DLD1 (cell line): ENCODE results near the gene FAM72A.
"Not testable (repeated sequence)": the region's sequence is repeated elsewhere in the genome, so short reads cannot be mapped to it uniquely, and the experiment has no call there.

ENCODE experiments used
- in situ Hi-C: cut with HindIII; loops from 2 replicates; pipeline ENCODE4 v1.10.0; 2017; ENCODE audit warnings: low sequenced_read_pairs

FAM72A gene

DNA sequence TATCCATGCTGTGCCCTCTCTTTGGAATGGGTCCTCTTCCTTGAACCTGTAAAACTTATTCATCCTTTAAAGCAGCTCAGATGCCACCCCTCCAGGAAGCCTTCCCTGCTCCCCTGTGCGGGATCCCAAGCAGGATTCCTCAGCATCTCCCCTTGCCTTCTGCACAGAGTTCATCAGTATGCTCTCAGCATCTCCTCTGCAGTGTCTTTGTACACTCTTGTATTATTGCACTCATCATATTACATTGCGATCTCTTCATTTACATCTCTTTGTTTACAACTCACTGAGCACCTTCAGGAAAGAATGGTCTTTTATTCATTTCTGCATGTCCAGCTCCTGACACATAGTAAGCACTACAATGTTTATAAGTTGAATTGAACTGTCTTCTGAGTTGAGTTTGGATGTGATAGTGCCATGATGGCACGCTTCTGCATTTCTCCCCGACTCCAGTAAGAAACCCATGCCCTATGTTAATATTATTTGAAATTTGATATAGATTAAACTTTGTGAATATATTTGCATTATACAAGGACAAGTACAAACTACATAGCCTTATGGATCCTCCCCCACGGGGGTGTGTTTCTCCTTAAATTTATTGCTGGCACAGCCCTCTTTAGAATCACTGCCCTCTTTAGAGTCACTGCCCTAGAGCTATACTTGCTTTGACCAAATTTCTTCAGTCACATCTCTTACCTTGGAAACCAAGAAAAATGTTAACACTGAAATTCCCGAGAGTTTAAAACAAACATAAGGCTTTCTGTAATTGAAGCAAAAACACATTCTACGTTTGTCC is 13.2 kb upstream of the FAM72A start:
- in situ Hi-C loops, result not testable (repeated sequence)

GRCh38 chr1:206210802-206211201 is 8.2 kb upstream of the FAM72A start:
- in situ Hi-C loops, result not testable (repeated sequence)

DNA sequence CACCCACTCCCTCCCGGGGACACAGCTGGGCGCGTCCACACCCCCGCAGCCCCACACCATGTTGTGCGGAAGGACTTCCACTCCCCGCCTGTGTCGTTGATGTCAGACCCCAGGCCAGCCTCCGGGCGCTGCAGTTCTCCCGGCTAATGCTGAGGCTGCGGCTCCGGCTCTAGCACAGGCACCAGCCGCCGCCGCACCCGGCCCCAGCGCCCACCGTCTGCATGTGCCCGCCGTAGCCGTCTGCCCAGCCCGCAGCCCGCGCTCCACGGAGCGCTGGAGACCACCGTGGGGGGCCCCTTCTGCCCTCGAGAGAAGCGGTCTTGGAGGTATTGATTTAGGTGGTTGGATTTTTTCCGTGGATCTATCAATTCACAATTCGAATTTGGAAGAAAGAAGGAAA is 2.9 kb upstream of the FAM72A start:
- in situ Hi-C loops, result not testable (repeated sequence)

DNA sequence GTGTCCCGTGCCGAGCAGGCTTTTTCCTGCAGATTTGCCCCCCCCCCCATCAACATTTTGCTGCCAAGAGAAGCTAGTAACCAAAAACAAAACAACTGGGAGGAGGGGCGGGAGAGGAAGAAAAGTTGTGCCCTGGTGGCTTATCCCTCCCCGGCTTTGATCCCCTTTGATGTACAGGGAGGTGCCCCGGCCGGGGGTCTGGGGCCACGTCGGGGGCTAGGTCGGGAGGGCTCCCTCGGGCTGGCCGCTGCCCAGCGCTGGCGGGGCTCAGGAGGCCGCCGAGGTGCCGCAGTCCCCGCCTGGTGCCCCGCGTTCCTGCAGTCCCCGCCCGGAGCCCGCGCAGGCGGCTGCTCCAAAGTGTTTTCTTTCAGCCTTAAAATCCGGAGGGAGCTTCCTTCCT is 2.2 kb upstream of the FAM72A start:
- in situ Hi-C loops, result not testable (repeated sequence)

DNA sequence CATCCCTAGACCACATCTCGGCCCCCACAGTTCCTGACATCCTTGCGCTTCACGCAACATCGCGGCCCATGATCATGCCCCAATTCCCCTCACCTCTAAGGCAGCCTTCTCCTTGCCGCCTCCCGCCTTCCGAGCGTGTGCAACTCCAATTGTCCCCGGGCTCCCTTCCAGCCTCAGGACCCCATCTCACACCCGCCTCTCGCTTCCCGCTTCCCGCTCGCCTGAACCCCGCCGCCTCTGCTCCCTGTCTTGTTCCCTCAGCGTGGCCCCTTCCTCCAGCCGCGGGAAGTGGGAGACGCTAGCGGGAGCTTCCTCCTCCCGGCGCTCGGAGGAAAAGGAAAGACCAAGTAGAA is 1.5 kb upstream of the FAM72A start:
- in situ Hi-C loops, result not testable (repeated sequence)

DNA sequence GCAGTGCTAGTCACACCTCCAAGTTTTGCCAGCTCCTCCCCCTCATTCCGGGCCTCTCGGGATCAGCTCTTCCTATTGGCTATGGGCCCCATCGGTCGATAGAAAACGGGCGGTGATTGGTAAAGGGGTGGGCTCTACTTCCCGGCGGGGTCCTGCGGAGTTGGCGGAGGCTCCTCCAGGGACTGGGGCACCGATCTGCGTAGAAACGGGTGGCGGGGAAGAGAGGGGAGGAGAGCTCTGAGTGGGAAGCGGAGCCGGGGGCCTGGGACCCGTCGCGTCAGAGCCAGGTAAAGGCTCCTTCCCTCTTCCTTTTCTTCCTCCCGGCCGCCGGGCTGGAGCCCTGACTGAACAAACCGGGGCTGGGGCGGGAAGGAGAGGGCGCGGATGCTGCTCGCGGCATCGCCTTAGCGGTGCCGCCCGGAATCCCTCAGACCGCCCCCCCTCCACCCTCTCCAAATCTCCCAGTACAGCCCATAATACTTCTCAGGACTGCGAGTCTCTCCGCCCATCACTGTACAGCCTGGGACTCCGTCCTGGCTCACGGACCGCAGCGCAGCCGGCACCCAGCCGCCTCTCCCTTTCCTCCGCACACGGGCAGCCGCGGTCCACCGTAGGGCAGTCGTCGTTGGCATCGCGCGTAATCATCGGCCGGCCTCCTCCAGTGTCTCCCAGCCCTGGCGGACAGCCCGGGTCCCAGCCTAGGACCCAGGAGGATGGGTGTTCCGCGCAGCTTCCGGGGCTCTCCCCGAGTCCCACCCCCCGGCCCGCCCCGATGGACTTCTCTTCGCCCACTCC is 922 bp upstream of the FAM72A start, which contains the start of gene SRGAP2:
Gene SRGAP2 (plus strand): TSS at position 178 of the 795 bp plus-strand sequence. CDS start 2,430 bp downstream, outside the sequence.
- in situ Hi-C loops, result not testable (repeated sequence)

- in situ Hi-C loops, result not testable (repeated sequence)
These were observed 5.8 kb downstream of the FAM72A start for GRCh38 chr1:206196748-206197424.

DNA sequence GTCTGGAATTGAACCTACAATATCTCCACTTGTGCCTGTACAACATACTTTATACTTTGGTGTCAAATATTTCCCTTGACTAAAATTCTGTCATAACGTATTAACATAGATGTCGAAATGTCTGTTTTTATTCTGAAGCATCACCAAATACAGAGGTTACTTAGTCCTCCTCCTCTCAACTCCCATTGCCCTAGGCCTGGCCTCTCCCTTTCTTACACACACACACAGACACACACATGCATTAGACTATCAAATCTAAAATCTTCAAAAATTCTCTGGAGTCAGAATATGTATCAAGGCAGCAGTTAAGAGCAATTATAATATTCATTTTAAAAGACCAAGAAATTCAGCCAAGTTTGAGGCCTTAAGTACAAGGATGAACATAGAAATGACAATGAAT is 7.5 kb downstream of the FAM72A start:
- in situ Hi-C loops, result not testable (repeated sequence)

GRCh38 chr1:206186826-206187225 is 15.8 kb downstream of the FAM72A start:
- in situ Hi-C loops, result not testable (repeated sequence)

DNA sequence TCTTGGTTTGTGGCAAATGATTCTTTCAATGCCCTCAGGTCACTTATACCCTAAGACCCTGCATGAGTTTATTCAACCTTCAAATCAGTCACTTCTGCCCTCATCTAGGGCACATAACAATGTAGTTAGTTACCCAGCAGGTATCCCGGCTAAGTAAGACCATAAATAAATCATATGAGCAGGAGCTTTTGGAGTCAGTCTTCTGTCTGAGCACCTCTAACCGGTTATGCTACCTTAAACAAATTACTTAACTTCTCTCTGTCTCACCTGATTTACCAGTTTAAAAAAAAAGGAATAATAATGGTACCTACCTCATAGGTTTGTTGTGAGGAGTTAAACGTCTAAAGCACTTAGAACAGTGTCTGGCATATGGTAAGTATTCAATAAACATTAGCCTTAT is 16.9 kb downstream of the FAM72A start:
- in situ Hi-C loops, result not testable (repeated sequence)

DNA sequence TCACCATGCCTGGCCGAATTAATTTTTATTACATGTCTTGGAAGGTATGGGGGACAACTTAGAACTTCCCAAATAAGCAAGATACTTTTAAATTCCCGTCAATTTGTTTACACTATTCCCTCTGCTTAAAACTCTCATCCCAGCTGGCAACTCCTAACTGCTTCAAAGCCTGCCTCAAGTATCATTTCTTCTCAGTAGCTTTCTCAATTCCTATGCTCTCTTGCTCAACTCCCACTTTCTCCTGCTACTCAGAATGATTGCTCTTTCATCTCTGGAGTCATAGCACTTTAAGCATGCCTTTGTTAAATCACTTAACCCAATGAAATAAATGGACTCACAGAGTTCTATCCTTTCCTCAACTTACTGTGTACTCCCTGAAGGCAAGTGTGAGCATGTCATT is 18.9 kb downstream of the FAM72A start:
- in situ Hi-C loops, result not testable (repeated sequence)

- in situ Hi-C loops, result not testable (repeated sequence)
These were observed 20.0 kb downstream of the FAM72A start for GRCh38 chr1:206182368-206183317.

- in situ Hi-C loops, result not testable (repeated sequence)
These were observed 23.0 kb downstream of the FAM72A start for GRCh38 chr1:206179666-206180065.

DNA sequence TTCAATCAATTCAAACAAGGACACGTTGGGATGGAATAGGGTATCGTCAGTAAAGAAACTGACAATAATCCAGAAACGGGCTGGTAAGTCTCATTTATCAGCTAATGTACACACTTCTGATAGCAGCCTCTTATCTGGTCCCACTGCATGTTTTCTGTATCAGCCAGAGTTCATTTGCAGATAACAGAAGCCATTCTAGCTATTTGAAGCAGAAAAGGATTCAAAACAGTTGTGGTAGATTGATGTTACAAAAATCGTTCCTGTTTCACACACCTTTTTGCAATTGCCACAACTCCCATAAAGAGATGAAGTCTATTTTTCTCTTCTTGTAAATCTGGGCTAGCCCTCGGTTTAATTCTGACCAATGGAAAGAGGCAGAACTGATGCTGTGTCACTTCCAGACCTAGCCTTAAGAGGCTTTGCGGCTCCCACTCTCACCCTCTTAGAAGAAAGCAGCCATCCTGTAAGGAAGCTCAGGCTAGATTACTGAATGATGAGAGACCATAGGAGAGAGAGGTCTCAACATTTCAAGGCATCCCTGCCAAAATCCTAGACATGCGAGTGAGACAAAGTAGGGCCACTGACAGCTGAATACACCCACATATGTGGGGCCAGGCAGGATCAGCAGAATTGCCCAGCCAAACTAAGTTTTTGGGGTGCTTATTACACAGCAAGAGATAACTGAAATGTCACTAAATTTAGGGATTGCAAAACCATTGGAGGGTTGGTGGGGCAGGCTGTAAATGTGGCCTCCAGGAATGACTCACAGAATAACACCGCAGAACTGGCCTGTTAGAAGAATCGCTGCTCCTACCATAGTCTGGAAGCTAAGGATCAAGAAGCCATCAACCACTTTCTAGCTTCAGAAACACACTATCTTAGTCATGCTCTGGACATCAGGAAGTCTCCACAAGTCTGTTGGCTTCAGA is 24.3 kb downstream of the FAM72A start:
- in situ Hi-C loops, result not testable (repeated sequence)

- in situ Hi-C loops, result not testable (repeated sequence)
These were observed 26.5 kb downstream of the FAM72A start for GRCh38 chr1:206176114-206176502.

- in situ Hi-C loops, result not testable (repeated sequence)
These were observed 27.1 kb downstream of the FAM72A start for GRCh38 chr1:206175459-206176113.

DNA sequence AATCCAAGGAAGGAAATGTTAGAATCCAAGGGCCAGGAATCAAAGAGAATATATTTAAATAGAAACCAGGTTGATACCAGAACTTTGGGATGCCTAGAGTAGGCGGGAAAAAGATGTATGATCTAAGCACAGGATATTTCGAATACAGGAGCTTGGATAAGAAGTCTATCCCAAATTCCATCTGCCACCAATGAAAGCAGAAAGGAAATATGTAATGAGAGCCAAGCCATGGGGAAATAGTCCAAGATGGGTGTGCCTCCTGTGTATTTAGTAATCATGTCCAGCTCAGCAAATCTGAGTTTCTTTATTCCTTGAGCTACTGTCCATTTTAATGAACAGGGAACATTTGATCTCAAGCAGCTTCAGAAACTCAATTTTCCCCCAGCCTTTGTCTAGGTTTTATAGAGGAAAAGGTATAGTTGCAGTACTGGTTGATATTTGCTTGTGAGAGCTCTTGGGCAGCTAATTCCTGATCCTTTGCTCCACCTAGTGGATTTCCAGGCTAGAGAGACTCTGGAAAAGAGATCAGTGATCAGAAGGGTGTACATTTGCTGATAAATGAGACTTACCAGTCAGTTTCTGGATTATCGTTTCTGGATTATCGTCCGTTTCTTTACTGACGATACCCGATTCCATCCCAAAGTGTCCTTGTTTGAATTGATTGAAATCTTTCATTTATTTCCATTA is 28.3 kb downstream of the FAM72A start:
- in situ Hi-C loops, result not testable (repeated sequence)

GRCh38 chr1:206173110-206173719 is 29.4 kb downstream of the FAM72A start:
- in situ Hi-C loops, result not testable (repeated sequence)
